ENCODE results near the gene CLDN6.

DNA sequence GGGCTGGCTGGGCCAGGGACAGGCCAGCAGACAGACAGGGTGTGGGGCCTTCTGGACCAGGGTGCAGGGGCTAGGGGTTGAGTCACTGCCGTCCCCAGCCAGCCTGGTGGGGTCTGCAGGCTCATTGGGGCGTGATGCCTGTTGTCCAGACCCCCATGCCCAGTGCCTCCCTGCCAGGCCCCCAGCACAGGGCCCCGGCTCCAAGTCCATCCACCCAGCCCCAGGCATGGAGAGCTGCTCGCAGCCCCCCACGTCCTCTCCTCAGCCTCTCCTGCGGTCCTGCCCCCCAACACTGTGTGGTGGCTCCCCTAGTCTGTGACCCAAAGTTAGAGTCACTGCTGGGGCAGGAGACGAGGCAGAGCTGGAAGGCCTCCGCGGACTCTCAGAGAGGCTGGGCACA, 30.7 kb downstream of the CLDN6 start:
- TF ChIP-seq YY1 (IDR thresholded peaks at IDR 0.05; ENCODE audit: insufficient read depth, insufficient read length) (no peak), SUZ12 (IDR thresholded peaks at IDR 0.05; ENCODE audit: extremely low read depth, insufficient read depth, insufficient read length) (no peak), ZNF274 (IDR thresholded peaks at IDR 0.05; ENCODE audit: low read depth, low read length) (no peak)

Data from NT2/D1 (cell line).